Measurements from ENCODE around the gene MKRN2. TPM values are rescaled to one million over a fixed set of nuclear protein-coding genes. Genes with fewer than 3 reads are reported as not detected.
A peak's percentile ranks its signal among the peaks of the same experiment; 100 is the strongest.
"Not testable (repeated sequence)": the region's sequence is repeated elsewhere in the genome, so short reads cannot be mapped to it uniquely, and the experiment has no call there.

Gene MKRN2
- total RNA-seq, 4 donors from 2014 or later: 14.8 to 29.9 (median 25.1) TPM

GRCh38 chr3:12532182-12532581 lies 24.7 kb upstream of the MKRN2 start:
- no peak for DNase-seq
- Histone ChIP-seq H3K36me3 (peaks cover 0 to 24% of the 10 kb centered on the region in 2 donors), H3K9me3 (no peaks in the 10 kb centered on the region), H3K4me3 (no peak overlapping the region), H3K27ac (no peak overlapping the region), H3K4me1 (peaks cover 0 to 8% of the 10 kb centered on the region in 2 donors), H3K27me3 (no peaks in the 10 kb centered on the region)
- TF ChIP-seq POLR2A (IDR thresholded peaks at IDR 0.05) (no peak), CTCF (IDR thresholded peaks at IDR 0.05 in 4 of 5, conservative IDR thresholded peaks at IDR 0.05 in 1 of 5) (no peak)
- in situ Hi-C loops (cut with MboI; ENCODE audit: low sequenced_read_pairs in 4 of 4) (no loop called here), intact Hi-C loops (cut with DNase I; ENCODE audit: low total_unique reads) (no loop called here)
- no peak for ATAC-seq

GRCh38 chr3:12536423-12536822 lies 20.5 kb upstream of the MKRN2 start:
- peaks cover 0 to 9% of the 10 kb centered on the region in 2 donors for H3K36me3 ChIP-seq
- no peak overlapping the region for H3K4me3 ChIP-seq
- intact Hi-C loops (cut with DNase I; ENCODE audit: low total_unique reads): no loop called here
- no peaks in the 10 kb centered on the region for H3K9me3 ChIP-seq
- no peak for TF ChIP-seq POLR2A (IDR thresholded peaks at IDR 0.05)
- TF ChIP-seq CTCF (IDR thresholded peaks at IDR 0.05 in 4 of 5, conservative IDR thresholded peaks at IDR 0.05 in 1 of 5): peak in 1 of 5 experiments; percentile 8
- ATAC-seq (no peak), DNase-seq (no peak)
- H3K27ac ChIP-seq: no peak overlapping the region
- in situ Hi-C loops (cut with MboI; ENCODE audit: low sequenced_read_pairs in 4 of 4): no loop called here
- H3K27me3 ChIP-seq: no peaks in the 10 kb centered on the region
- H3K4me1 ChIP-seq: no peaks in the 10 kb centered on the region

DNA sequence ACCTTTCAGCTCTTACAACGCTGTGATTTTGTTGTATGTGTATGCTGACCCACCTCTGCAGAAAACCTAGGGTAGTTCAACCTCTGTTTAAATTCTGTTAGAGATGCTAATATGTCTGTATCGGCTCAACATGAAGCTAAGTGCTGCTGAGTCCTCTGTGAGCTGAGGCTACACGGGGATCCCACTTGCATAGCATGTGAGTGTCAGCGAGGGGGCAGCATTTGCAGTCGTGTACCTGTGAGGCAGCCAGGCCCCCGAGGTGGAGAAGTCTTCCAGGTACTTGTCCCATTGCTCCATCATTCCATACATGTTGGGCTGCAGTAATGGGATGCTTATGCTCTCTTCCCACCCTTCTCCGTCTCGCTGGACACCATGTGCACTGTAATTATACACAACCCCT lies 15.3 kb upstream of the MKRN2 start:
- no peak overlapping the region for H3K4me3 ChIP-seq
- no peaks in the 10 kb centered on the region for H3K4me1 ChIP-seq
- no peaks in the 10 kb centered on the region for H3K27me3 ChIP-seq
- H3K27ac ChIP-seq: no peak overlapping the region
- DNase-seq (no peak), ATAC-seq (no peak)
- in situ Hi-C loops (cut with MboI; ENCODE audit: low sequenced_read_pairs in 4 of 4) (no loop called here), intact Hi-C loops (cut with DNase I; ENCODE audit: low total_unique reads) (no loop called here)
- H3K9me3 ChIP-seq: no peaks in the 10 kb centered on the region
- peaks cover 0 to 3% of the 10 kb centered on the region in 2 donors for H3K36me3 ChIP-seq
- TF ChIP-seq CTCF (IDR thresholded peaks at IDR 0.05 in 4 of 5, conservative IDR thresholded peaks at IDR 0.05 in 1 of 5) (no peak), POLR2A (IDR thresholded peaks at IDR 0.05) (no peak)

DNA sequence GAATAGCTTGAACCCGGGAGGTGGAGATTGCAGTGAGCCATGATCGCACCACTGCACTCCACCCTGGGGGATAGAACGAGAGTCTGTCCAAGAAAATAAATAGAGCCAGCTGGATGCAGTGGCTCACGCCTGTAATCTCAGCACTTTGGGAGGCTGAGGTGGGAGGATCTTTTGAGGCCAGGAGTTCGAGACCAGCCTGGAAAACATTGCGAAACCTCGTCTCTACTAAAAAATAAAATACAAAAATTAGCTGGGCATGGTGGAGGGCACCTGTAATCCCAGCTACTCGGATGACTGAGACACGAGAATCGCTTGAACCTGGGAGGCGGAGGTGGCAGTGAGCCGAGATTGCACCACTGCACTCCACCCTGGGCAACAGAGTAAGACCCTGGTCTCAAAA lies 13.4 kb upstream of the MKRN2 start:
- intact Hi-C loops (cut with DNase I; ENCODE audit: low total_unique reads); DNase-seq; H3K4me1 ChIP-seq; H3K27me3 ChIP-seq; H3K9me3 ChIP-seq; ATAC-seq; H3K4me3 ChIP-seq; H3K36me3 ChIP-seq; in situ Hi-C loops (cut with MboI; ENCODE audit: low sequenced_read_pairs in 4 of 4); H3K27ac ChIP-seq: not testable (repeated sequence)

GRCh38 chr3:12544652-12545472 lies 12.0 kb upstream of the MKRN2 start:
- H3K27ac ChIP-seq: no peak overlapping the region
- H3K36me3 ChIP-seq: peaks cover 0 to 3% of the 10 kb centered on the region in 2 donors
- H3K4me3 ChIP-seq: no peak overlapping the region
- H3K27me3 ChIP-seq: no peaks in the 10 kb centered on the region
- no peaks in the 10 kb centered on the region for H3K4me1 ChIP-seq
- TF ChIP-seq POLR2A (IDR thresholded peaks at IDR 0.05) (no peak), CTCF (IDR thresholded peaks at IDR 0.05 in 4 of 5, conservative IDR thresholded peaks at IDR 0.05 in 1 of 5) (no peak)
- intact Hi-C loops (cut with DNase I; ENCODE audit: low total_unique reads): no loop called here
- DNase-seq (no peak), ATAC-seq (no peak)
- H3K9me3 ChIP-seq: no peaks in the 10 kb centered on the region
- in situ Hi-C loops (cut with MboI; ENCODE audit: low sequenced_read_pairs in 4 of 4): no loop called here
